GM19395 (cell line): Measurements from ENCODE around the gene LDLRAD4.

Source experiments
- ATAC-seq: cut with Tn5 transposase; IDR thresholded peaks from one replicate; pipeline ENCODE4 v1.9.1; 2021; ENCODE audit warnings: mild to moderate bottlenecking, moderate library complexity; ENCODE audit not compliant: unreplicated experiment

The LDLRAD4 gene

GRCh38 chr18:13201292-13201691 is 17.3 kb upstream of the LDLRAD4 start:
- no peak for ATAC-seq

DNA sequence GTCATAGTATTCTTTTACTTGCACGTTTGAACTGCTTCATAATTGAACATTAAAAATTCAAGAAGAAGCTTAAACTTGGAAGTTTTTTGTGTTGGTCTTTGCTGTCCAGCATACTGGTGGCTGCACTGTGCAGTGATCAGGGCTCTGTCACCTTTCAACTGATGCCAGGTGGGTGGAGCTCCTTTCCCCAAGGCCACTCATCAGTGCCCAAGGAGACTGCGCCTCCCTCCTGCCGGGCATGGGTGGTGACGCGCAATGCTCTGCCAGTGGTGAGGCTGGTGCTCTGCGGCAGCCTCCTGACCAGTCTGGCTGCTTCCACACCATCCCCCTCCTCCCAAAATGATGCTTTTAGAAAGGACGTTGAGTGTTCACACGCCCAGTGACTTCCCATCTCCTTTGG is 16.0 kb upstream of the LDLRAD4 start:
- no peak for ATAC-seq

- no peak for ATAC-seq
Observed at GRCh38 chr18:13206301-13206700, 12.3 kb upstream of the LDLRAD4 start.

GRCh38 chr18:13207294-13207693 is 11.3 kb upstream of the LDLRAD4 start:
- ATAC-seq, result no peak

- no peak for ATAC-seq
Observed at GRCh38 chr18:13211534-13211933, 7.0 kb upstream of the LDLRAD4 start.

- ATAC-seq, result no peak
Observed at GRCh38 chr18:13213036-13213795, 5.3 kb upstream of the LDLRAD4 start.

DNA sequence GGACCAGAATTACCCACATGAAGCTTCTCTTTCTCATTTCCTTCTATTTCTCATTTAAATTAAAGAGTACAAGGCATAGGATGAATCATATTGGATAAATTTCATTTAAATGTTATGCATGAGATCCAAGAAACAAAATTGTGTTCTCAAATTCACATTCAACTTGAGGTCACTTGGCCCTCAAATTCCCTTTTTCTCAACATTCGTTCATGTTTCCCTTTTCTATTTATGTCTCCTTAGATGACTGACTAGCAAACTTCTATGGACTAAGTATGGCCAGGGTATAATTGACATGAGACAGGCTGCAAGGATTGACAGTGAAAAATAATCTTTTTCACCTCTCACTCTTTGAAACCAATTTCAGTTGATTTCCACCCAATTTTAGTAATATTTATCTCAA is 4.0 kb upstream of the LDLRAD4 start:
- ATAC-seq, result no peak

GRCh38 chr18:13216092-13216582 is 2.4 kb upstream of the LDLRAD4 start:
- ATAC-seq, result no peak

DNA sequence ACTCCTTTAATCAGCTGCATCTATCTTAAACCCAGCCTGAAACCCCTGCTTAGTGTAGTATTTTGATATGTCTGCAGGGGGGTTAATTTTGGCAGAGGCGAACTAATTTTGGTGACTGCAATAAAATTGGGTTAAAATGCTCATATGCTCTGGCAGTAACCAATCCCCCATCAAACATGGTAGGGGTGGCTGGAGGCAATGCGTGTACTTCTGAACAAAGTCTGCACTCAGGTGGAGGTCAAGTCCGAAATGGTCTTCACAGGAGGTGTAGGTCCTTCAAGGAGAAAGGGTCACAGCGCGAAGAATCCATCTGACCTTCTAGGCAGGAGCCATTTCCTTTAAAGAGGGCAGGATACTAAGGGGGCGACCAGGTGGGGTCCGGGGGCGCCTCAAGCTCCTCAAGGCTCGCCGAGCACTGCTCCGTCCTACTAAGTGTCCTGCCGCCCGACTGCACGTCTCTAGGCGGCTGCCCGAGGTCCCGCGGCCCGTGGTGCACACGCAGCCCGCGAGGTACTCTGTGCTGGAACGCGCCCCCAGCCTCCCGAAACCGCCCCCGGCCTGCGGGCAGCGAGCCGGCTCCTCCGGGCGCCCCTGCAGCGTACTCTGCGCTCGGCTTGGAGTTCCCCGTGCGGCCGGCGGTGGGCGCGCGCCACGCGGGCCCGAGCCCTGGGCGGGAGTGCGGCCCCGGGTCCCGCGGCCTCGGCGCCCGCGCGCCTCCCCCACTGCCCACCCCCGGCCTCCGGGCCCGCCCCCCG is 1.7 kb upstream of the LDLRAD4 start:
- ATAC-seq, result no peak

GRCh38 chr18:13217466-13217961 is 1.0 kb upstream of the LDLRAD4 start:
- no peak for ATAC-seq

DNA sequence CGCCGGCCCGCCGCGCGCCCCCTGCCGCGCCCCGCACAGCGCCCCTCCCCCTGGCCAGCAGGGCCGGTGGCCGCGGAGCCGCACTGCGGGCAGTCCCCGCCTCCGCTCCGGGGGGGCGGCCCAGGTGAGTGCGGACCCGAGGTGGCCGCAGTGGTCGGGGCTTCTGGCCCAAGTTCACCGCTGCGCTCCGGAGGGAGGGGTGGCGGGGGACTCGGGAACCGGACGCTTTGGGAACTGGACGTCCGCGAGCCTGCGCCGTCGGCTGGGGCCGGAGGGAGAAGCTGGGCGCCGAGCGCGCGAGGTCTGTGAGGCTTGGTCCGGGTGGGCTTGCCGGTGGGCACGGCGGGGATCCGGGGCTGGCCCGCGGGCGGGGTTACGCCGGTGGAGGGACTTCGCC is 591 bp upstream of the LDLRAD4 start:
- ATAC-seq, result no peak

- ATAC-seq, result no peak
Observed at GRCh38 chr18:13218997-13219396, 437 bp downstream of the LDLRAD4 start.

DNA sequence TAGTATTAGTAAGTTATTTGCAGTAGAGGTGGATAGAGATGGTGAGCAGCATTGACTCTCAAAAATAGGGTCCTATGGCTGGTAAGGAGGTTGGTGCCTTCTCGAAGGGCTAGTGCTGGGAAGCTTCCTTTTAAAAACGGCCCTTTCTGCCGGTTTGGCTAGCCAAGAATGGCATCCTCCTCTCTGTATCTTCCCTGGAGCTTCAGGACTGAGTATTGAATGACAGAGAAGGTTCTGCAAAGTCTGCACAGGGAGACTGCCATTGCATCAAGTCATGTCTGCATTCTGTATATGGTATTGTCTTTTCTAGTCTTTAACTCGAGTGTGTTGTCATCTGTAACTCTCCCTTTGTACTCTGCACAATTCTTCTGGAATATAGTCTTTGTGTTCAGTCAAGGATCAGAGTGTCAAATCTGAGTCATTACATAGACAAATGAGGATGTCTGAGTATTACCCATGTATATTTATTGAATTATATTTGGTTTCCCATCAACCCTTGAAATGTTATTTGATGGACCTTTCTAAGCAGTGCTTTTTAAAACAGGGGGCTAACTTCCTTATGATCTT is 1.1 kb downstream of the LDLRAD4 start:
- no peak for ATAC-seq

DNA sequence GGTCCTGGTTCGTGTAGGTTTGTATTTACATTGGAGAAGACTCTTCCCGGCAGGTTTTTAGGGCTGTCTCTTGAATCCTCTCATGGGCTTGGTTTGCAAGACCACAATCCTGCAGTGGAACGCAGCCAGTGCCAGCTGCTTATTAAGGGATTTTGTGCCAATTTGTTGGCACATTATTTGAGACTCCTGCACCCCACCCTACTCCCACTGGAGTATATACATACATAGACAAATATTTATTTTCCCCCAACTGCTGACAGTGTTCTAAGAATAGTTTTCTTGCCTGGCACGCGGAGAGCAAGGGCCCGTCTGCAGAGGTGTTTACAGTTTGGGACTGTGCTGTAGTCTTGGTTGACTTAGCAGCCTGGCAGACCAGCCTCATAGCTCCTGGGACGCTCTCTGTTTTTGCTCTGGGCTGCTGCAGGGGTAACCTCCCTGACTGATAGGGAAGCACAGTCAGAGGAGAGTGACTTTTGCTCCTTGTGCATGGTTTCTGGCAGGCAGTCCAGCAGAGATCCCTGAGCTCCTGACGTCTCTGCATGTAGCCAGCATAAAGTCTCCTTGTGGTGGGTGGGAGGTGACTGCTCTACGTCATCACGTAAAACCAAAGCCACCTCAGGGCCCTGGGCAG is 1.9 kb downstream of the LDLRAD4 start:
- ATAC-seq, result no peak

DNA sequence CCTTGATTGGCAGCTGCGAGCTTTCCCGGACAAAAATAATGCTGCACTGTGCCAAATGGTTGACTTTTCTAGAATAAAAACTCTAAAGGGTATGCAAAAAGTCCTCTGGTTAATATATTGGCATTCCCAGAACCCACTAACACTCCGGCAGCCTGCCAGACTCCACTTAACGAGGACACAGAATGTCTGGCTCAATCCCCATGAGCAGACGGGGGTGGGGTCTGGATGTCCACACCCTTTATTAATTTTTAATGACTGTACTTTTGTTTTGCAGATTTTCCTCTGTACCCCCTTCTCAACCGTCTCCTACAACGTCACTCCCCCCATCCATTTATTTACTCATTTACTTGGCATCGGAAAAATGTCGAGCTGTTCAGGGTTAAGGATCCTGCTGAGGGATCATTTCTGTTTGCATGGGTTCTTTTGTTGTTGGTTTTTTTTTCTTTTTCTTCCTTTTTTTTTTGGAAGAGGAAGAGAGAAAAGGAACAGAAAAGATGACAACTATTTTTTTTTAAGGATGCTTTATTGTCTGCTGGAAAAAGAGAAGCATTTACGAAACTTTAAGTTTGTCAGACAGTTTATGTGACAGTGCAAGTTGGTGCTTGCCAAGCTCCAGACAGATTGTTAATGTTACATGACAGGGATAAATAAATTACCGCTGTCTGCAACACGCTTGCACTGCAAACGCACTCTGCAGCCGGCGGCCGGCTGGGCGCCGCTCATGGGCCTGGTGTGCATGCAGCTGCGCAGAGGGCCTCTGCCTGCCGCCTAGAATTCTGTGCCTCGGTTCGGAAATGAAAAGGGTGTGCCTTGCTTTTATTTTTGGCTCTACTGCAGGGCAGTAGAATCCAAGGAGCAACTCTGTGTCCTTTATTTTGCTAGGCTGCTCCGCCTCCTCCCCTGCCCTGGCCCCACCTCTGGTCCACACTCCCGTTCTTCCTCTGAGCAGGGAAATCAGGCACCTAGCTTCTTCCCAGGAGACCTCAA is 3.6 kb downstream of the LDLRAD4 start:
- no peak for ATAC-seq

GRCh38 chr18:13222856-13223281 is 4.3 kb downstream of the LDLRAD4 start:
- ATAC-seq, result no peak

- ATAC-seq, result no peak
Observed at GRCh38 chr18:13223311-13224143, 5.0 kb downstream of the LDLRAD4 start.

DNA sequence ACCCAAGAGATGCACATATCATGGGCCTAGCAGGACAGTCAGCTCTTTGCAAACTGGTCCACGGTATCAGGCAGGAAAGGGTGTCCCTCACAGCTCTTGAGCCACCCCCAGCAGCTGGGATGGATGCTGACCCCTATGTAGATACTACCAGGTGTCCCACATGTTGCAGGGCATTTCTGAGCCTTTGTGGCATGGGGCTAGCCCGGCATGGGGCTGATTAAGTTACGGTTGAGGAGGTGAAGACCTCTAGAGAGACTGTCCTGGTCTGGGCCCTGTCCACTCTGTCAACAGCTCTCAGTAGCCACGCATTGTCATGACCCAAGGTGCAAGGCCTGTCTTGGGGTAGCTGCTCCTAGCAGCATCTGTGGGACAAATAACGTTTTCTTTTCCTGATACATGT is 6.7 kb downstream of the LDLRAD4 start:
- ATAC-seq, result no peak

- ATAC-seq, result no peak
Observed at GRCh38 chr18:13226533-13227144, 8.1 kb downstream of the LDLRAD4 start.
